Loucy (cell line): Measurements from ENCODE around the gene UBN1.

Source experiments
- H2AFZ ChIP-seq: fragments of 200-600 bp; sonication (generic); 2 replicates; pipeline ENCODE4 v1.6.0; 2016; ENCODE audit warnings: antibody characterized with exemption, mild to moderate bottlenecking, low read length, moderate library complexity
- H3F3A ChIP-seq: fragments of 200-600 bp; 2 replicates; pipeline ENCODE4 v1.6.0; 2016; ENCODE audit warnings: antibody characterized with exemption, low read depth, mild to moderate bottlenecking
- H3K27me3 ChIP-seq: fragments of 200-600 bp; sonication (generic); 2 replicates; pipeline ENCODE4 v1.6.1; 2014; ENCODE audit warnings: low read length, mild to moderate bottlenecking; ENCODE audit not compliant: insufficient read depth, poor library complexity, severe bottlenecking
- H3K36me3 ChIP-seq: fragments of 200-600 bp; sonication (generic); 2 replicates; pipeline ENCODE4 v1.6.1; 2016; ENCODE audit warnings: low read length; ENCODE audit not compliant: insufficient read depth
- H3K4me1 ChIP-seq: fragments of 200-600 bp; sonication (generic); 2 replicates; pipeline ENCODE4 v1.5.1; 2014; ENCODE audit warnings: low read length, mild to moderate bottlenecking; ENCODE audit not compliant: insufficient read depth, poor library complexity, severe bottlenecking
- H3K4me2 ChIP-seq: fragments of 200-600 bp; sonication (generic); 2 replicates; pipeline ENCODE4 v1.6.0; 2014; ENCODE audit warnings: antibody characterized with exemption, low read length, low read depth, mild to moderate bottlenecking; ENCODE audit not compliant: poor library complexity, severe bottlenecking
- H3K4me3 ChIP-seq: fragments of 200-600 bp; sonication (generic); 2 replicates; pipeline ENCODE4 v1.5.1; 2014; ENCODE audit warnings: low read length, mild to moderate bottlenecking, mixed read lengths; ENCODE audit not compliant: poor library complexity, severe bottlenecking
- H3K79me2 ChIP-seq: fragments of 200-600 bp; sonication (generic); 2 replicates; pipeline ENCODE4 v1.6.1; 2014; ENCODE audit warnings: low read length; ENCODE audit not compliant: insufficient read depth
- H3K9ac ChIP-seq: fragments of 200-600 bp; sonication (generic); 2 replicates; pipeline ENCODE4 v1.6.0; 2014; ENCODE audit warnings: mild to moderate bottlenecking, low read depth, low read length, moderate library complexity; ENCODE audit not compliant: poor library complexity, severe bottlenecking
- H3K9me2 ChIP-seq: fragments of 200-600 bp; sonication (generic); replicated peaks from 2 replicates; pipeline ENCODE4 v1.6.1; 2016; ENCODE audit warnings: low read depth, low read length, mixed read lengths
- H3K9me3 ChIP-seq: fragments of 200-600 bp; sonication (generic); 2 replicates; pipeline ENCODE4 v1.6.1; 2014; ENCODE audit warnings: mild to moderate bottlenecking, antibody characterized with exemption, low read length, low read depth; ENCODE audit not compliant: insufficient read depth
- H4K20me1 ChIP-seq: fragments of 200-600 bp; sonication (generic); 2 replicates; pipeline ENCODE4 v1.6.0; 2014; ENCODE audit warnings: antibody characterized with exemption, low read length, mild to moderate bottlenecking; ENCODE audit not compliant: insufficient read depth, poor library complexity, severe bottlenecking
- EZH2phosphoT487 ChIP-seq: fragments of 200-600 bp; IDR thresholded peaks from 2 replicates; pipeline ENCODE4 v1.6.1; 2018; ENCODE audit warnings: antibody characterized with exemption, mild to moderate bottlenecking, moderate library complexity, borderline replicate concordance
- TF ChIP-seq, protein P1 (sequence below): fragments of 200-600 bp; sonication (generic); conservative IDR thresholded peaks from 2 replicates; pipeline ENCODE4 v1.5.1; 2014; ENCODE audit warnings: mild to moderate bottlenecking, antibody characterized with exemption, low read length

The UBN1 gene

DNA sequence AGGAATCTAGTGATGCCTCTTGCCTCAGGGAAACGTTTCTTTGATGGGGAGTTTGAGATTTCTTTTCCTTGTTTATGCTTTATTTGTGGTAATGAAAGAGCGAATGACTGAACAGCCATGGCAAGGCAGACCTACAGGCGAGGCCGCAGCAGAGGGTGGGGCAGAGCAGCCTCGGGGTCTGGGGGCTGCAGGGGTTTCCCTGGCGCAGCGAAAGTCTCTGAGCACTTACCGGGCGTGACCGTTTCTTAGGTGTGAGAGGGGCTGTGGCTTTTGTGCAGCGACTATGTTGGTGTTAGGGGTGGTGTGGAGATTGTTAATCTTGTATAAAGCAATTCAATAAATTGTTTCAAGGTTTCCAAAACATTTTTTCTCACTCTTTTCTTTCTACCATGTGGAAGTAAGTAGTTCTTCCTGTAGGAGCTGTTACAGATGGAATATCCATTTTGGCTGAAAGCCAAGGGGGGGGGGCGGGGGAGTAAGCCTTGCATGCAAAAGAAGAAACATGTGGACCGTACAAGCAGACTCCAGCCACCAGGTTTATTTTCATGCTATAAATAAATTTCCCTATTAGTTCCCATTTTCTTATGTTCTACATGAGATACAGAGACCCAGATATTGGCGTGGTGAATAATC is 34.8 kb downstream of the UBN1 start:
- H3F3A ChIP-seq = no peaks in the 10 kb centered on the region
- no peaks in the 10 kb centered on the region for H3K27me3 ChIP-seq
- H3K9me2 ChIP-seq = no peaks in the 10 kb centered on the region
- no peaks in the 10 kb centered on the region for H3K4me1 ChIP-seq
- peaks cover 30% of the 10 kb centered on the region; the same call in 1 of the 2 replicates for H3K36me3 ChIP-seq
- H3K9ac ChIP-seq = no peak overlapping the region
- H3K4me2 ChIP-seq = no peak overlapping the region
- H4K20me1 ChIP-seq = no peaks in the 10 kb centered on the region
- H2AFZ ChIP-seq = no peak overlapping the region
- H3K9me3 ChIP-seq = no peaks in the 10 kb centered on the region
- no peak overlapping the region for H3K4me3 ChIP-seq
- TF ChIP-seq EZH2phosphoT487 = no peak
- H3K79me2 ChIP-seq = no peaks in the 10 kb centered on the region

DNA sequence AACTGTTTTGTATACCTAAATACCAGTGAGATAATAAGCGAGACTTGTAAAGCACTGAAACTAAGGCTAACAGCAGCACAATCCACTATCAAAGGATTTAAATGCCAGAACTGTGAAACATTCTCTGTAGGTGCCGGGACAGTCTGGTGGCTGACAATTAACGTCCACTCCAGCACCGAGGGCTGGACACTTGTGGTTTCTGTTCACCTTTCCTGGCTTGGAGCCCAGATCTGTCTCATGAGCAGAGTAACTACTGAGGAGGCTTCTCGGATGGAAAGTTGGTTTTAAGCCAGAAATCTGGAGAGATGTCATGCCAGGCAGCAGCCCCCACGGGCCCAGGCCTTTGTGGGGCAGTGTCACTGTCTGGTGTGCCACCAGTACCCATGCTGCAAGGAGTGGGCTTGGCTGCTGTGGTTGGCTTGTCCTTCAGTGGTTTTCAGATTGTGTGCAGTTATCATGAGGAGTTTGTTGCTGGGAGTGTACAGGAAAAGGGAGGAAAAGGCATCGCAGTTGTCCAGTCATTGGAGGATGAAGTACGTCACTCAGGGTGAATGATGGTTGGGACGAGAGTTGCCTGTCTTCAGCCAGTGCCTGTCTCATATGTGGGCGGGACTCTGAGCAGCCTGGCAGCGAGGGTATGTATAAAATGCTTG is 35.5 kb downstream of the UBN1 start:
- H3K4me2 ChIP-seq = no peak overlapping the region
- H3K27me3 ChIP-seq = no peaks in the 10 kb centered on the region
- H3K9me3 ChIP-seq = no peaks in the 10 kb centered on the region
- TF ChIP-seq, protein P1, sequence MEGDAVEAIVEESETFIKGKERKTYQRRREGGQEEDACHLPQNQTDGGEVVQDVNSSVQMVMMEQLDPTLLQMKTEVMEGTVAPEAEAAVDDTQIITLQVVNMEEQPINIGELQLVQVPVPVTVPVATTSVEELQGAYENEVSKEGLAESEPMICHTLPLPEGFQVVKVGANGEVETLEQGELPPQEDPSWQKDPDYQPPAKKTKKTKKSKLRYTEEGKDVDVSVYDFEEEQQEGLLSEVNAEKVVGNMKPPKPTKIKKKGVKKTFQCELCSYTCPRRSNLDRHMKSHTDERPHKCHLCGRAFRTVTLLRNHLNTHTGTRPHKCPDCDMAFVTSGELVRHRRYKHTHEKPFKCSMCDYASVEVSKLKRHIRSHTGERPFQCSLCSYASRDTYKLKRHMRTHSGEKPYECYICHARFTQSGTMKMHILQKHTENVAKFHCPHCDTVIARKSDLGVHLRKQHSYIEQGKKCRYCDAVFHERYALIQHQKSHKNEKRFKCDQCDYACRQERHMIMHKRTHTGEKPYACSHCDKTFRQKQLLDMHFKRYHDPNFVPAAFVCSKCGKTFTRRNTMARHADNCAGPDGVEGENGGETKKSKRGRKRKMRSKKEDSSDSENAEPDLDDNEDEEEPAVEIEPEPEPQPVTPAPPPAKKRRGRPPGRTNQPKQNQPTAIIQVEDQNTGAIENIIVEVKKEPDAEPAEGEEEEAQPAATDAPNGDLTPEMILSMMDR = no peak
- no peak for TF ChIP-seq EZH2phosphoT487
- H3K4me1 ChIP-seq = no peaks in the 10 kb centered on the region
- no peaks in the 10 kb centered on the region for H4K20me1 ChIP-seq
- H3K9me2 ChIP-seq = no peaks in the 10 kb centered on the region
- H3K79me2 ChIP-seq = no peaks in the 10 kb centered on the region
- H3K9ac ChIP-seq = no peak overlapping the region
- no peak overlapping the region for H3K4me3 ChIP-seq
- no peak overlapping the region for H2AFZ ChIP-seq
- peaks cover 25% of the 10 kb centered on the region; the same call in 1 of the 2 replicates for H3K36me3 ChIP-seq
- no peaks in the 10 kb centered on the region for H3F3A ChIP-seq

- Histone ChIP-seq H3K9me3 (no peaks in the 10 kb centered on the region), H3K9me2 (no peaks in the 10 kb centered on the region), H3K9ac (no peak overlapping the region), H3K27me3 (no peaks in the 10 kb centered on the region), H3F3A (no peaks in the 10 kb centered on the region), H3K4me1 (no peaks in the 10 kb centered on the region), H2AFZ (no peak overlapping the region), H4K20me1 (no peaks in the 10 kb centered on the region), H3K4me3 (no peak overlapping the region), H3K79me2 (no peaks in the 10 kb centered on the region), H3K36me3 (peaks cover 18% of the 10 kb centered on the region; the same call in 1 of the 2 replicates), H3K4me2 (no peak overlapping the region)
- no peak for TF ChIP-seq EZH2phosphoT487
- TF ChIP-seq, protein P1 = no peak
Observed at GRCh38 chr16:4883501-4883900, 36.2 kb downstream of the UBN1 start.
